IPS-15b (cell line): Measurements from ENCODE around the gene CRB2.

Experiments
- H3K27me3 ChIP-seq: one replicate; pipeline ENCODE4 v1.6.1; 2013; ENCODE audit warnings: low read length; ENCODE audit not compliant: control insufficient read depth, insufficient read depth
- H3K36me3 ChIP-seq: one replicate; pipeline ENCODE4 v1.6.1; 2013; ENCODE audit warnings: low read length; ENCODE audit not compliant: control insufficient read depth, insufficient read depth
- H3K4me1 ChIP-seq: one replicate; pipeline ENCODE4 v1.6.1; 2013; ENCODE audit warnings: mild to moderate bottlenecking, low read length; ENCODE audit not compliant: control insufficient read depth, insufficient read depth
- H3K4me3 ChIP-seq: one replicate; pipeline ENCODE4 v1.5.1; 2013; ENCODE audit warnings: low read depth, low read length
- H3K9ac ChIP-seq: one replicate; pipeline ENCODE4 v1.6.1; 2013; ENCODE audit warnings: low read depth, mild to moderate bottlenecking, low read length
- H3K9me3 ChIP-seq: one replicate; pipeline ENCODE4 v1.6.1; 2013; ENCODE audit warnings: mild to moderate bottlenecking, low read length; ENCODE audit not compliant: control insufficient read depth, insufficient read depth

Gene CRB2

DNA sequence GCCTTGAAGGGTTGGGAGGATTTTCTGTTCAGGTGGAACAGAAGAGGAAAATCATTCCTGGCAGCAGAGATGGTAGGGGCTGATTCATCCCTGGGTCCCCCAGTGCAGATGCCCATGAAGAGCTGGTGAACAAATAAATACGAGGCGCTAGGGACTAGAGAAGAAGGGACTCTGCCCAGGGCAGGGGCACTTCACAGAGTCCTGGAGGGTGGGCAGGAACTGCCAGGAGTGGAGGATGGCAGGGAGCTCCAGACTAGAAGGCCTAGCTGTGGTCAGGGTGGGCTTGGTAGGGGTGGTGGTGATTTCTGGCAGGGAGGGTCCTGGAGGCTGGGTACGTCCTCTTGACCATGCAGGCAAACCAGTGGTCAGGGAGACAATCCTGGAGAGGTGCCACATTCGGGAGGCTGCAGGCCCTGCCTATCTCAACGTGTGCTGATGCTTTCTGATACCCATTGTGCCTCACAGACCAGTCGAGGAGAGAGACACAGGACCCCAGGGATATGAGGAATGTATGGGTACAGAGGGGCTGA, 69.9 kb downstream of the CRB2 start:
- Histone ChIP-seq H3K4me3 (no peak overlapping the region), H3K4me1 (peaks cover 13% of the 10 kb centered on the region), H3K36me3 (no peaks in the 10 kb centered on the region), H3K27me3 (no peaks in the 10 kb centered on the region), H3K9ac (no peak overlapping the region), H3K9me3 (no peaks in the 10 kb centered on the region)

DNA sequence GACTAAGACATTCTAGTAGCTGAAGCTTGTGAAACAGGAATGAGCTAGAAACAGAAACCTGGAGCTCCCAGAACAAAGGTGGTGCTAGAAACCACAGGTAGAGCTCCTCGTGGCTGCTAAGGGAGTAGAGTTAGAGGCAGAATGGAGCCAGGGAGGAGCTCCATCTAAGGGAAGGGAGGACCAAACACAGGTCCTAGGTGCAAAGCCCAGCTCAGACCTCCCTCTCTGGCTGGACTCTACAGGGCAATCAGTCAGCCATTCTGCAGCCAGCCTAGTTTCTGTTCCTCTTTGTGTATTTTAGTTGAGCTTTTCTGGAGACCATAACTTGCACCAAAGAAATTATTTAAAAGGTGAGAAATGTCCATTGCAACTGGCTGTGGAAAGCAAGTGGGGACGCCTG, 70.4 kb downstream of the CRB2 start:
- H3K4me1 ChIP-seq = peaks cover 13% of the 10 kb centered on the region
- H3K9me3 ChIP-seq = no peaks in the 10 kb centered on the region
- H3K27me3 ChIP-seq = no peaks in the 10 kb centered on the region
- H3K36me3 ChIP-seq = no peaks in the 10 kb centered on the region
- H3K4me3 ChIP-seq = no peak overlapping the region
- H3K9ac ChIP-seq = no peak overlapping the region
